Activated CD4-positive, CD25-positive, alpha-beta regulatory T cell treated with anti-CD3 and anti-CD28 coated beads, Interleukin-2, amount 50 U/mL, for 72 hours (primary cell): Measurements from ENCODE around the gene CUL3.
A peak's percentile ranks its signal among the peaks of the same experiment; 100 is the strongest.
"Not testable (repeated sequence)": the region's sequence is repeated elsewhere in the genome, so short reads cannot be mapped to it uniquely, and the experiment has no call there.

ENCODE experiments used
- DNase-seq: peaks from one replicate; pipeline ENCODE4 v3.0.0; 2021

CUL3 gene

GRCh38 chr2:224585211-224586088, at the start of gene CUL3:
CUL3 (minus strand) TSS chr2:224585363; CDS start chr2:224585009, 354 bp downstream.
- peak; percentile 99 for DNase-seq

GRCh38 chr2:224630659-224631550, 45.7 kb upstream of the CUL3 start:
- no peak for DNase-seq

- no peak for DNase-seq
These were observed 43.3 kb upstream of the CUL3 start for GRCh38 chr2:224628416-224628815.

- no peak for DNase-seq
These were observed 41.6 kb upstream of the CUL3 start for GRCh38 chr2:224626735-224627134.

GRCh38 chr2:224613543-224614286, 28.6 kb upstream of the CUL3 start:
- no peak for DNase-seq

- no peak for DNase-seq
These were observed 27.4 kb upstream of the CUL3 start for GRCh38 chr2:224612578-224612977.

- DNase-seq: no peak
These were observed 26.8 kb upstream of the CUL3 start for GRCh38 chr2:224611938-224612337.

- no peak for DNase-seq
These were observed 22.9 kb upstream of the CUL3 start for GRCh38 chr2:224608104-224608503.

GRCh38 chr2:224603746-224604500, 18.8 kb upstream of the CUL3 start:
- DNase-seq: not testable (repeated sequence)

GRCh38 chr2:224602778-224603375, 17.7 kb upstream of the CUL3 start:
- not testable (repeated sequence) for DNase-seq

- DNase-seq: no peak
These were observed 16.8 kb upstream of the CUL3 start for GRCh38 chr2:224601923-224602322.

- no peak for DNase-seq
These were observed 13.5 kb upstream of the CUL3 start for GRCh38 chr2:224598678-224599077.

GRCh38 chr2:224596289-224596688, 11.1 kb upstream of the CUL3 start:
- no peak for DNase-seq

GRCh38 chr2:224595518-224595917, 10.4 kb upstream of the CUL3 start:
- DNase-seq: no peak

GRCh38 chr2:224594840-224595239, 9.7 kb upstream of the CUL3 start:
- no peak for DNase-seq

- DNase-seq: no peak
These were observed 6.1 kb upstream of the CUL3 start for GRCh38 chr2:224591220-224591619.

GRCh38 chr2:224586127-224586695, 1.0 kb upstream of the CUL3 start:
- no peak for DNase-seq

- DNase-seq: peak; percentile 70
These were observed 365 bp downstream of the CUL3 start for GRCh38 chr2:224584785-224585210.

GRCh38 chr2:224584111-224584784, 915 bp downstream of the CUL3 start:
- peak; percentile 42 for DNase-seq

GRCh38 chr2:224583033-224583432, 2.1 kb downstream of the CUL3 start:
- not testable (repeated sequence) for DNase-seq

GRCh38 chr2:224580248-224580647, 4.9 kb downstream of the CUL3 start:
- DNase-seq: no peak
